GM18519 (cell line): Measurements from ENCODE around the gene NAMPT.
A peak's percentile ranks its signal among the peaks of the same experiment; 100 is the strongest.
"Not testable (repeated sequence)": the region's sequence is repeated elsewhere in the genome, so short reads cannot be mapped to it uniquely, and the experiment has no call there.

ENCODE experiments used
- ATAC-seq: cut with Tn5 transposase; IDR thresholded peaks from one replicate; pipeline ENCODE4 v1.9.1; 2021; ENCODE audit warnings: mild to moderate bottlenecking, moderate library complexity; ENCODE audit not compliant: unreplicated experiment, low FRiP score

NAMPT gene

DNA sequence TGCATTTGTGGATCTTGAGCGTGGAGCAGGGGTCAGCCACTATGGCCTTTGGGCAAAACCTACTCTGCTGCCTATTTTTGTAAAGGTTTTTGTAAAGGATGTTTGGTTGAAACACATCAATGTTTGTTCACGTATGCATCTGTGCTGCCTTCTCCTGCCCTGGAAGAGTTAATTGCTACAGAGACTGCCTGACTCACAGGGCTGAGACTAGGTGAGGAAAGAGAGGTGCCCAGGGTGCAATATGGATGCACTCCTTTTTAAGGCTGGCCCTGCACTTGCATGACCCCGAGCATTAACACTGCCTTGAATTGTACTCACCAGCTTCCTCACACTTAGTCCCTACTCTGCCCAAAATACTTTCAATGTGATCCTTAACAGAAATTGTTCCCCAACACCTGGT, 20.9 kb upstream of the NAMPT start:
- no peak for ATAC-seq

- ATAC-seq = no peak
These were observed 19.8 kb upstream of the NAMPT start for GRCh38 chr7:106304568-106304967.

DNA sequence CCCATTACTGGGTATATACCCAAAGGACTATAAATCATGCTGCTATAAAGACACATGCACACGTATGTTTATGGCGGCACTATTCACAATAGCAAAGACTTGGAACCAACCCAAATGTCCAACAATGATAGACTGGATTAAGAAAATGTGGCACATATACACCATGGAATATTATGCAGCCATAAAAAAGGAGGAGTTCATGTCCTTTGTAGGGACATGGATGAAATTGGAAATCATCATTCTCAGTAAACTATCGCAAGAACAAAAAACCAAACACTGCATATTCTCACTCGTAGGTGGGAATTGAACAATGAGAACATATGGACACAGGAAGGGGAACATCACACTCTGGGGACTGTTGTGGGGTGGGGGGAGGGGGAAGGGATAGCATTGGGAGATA, 13.8 kb upstream of the NAMPT start:
- not testable (repeated sequence) for ATAC-seq

GRCh38 chr7:106298155-106298554, 13.4 kb upstream of the NAMPT start:
- not testable (repeated sequence) for ATAC-seq

DNA sequence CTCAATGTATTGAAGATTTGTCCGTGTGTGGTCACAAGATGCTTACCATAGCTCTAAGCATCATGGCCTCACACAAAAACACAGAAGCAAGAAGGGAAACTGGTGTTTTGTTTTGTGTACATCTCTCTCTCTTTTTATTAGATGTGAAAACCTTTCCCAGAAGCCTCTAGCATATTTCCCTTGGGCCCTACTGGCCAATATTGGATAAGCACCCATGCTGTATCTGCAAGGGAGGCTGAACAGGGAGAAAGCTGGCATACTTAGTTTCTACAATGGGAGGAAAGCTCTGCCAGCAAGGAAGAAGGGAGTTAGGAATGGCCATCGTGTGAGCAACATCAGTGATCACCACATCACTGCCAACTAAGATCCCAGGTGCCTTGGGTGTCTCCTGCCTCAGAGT, 9.6 kb upstream of the NAMPT start:
- ATAC-seq = no peak

DNA sequence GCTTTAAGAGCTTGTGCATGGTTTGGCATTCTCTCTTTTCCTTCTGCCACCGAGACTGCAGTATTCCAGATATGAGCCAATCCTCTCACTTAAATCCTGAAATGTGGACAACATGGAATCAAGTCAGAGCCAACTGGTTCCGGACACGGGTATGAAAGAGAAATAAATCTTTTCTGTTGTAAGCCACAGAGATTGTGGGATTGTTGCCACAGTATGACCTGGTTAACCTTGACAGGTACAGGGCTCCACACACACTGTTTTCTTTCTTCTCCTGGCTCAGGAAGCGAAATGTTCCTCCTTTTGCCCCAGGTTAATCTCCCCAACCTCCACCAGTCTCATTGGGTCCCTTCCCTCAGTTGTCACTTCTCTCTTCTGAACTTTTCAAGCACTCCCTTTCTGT, 6.5 kb upstream of the NAMPT start:
- no peak for ATAC-seq

GRCh38 chr7:106290319-106290718, 5.5 kb upstream of the NAMPT start:
- no peak for ATAC-seq

DNA sequence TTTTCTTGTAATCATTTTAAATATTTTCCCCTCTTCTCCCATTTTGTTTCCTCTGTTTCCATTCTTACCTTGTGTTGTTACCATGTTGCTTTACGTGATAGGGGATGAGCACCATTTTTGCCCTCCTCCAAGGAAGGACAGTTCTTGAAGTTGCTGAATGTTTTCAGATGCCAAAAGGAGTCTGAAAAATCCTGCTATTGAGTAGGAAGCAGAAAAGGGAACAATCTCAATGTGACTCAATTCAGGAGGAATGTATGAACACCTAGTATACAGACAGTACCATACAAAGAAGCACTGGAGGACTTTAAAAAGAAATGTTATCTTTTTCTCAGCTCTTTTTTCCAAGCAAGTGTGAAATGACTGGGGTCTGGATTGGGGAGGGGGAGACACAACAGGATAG, 5.1 kb upstream of the NAMPT start:
- no peak for ATAC-seq

GRCh38 chr7:106288263-106288662, 3.5 kb upstream of the NAMPT start:
- no peak for ATAC-seq

DNA sequence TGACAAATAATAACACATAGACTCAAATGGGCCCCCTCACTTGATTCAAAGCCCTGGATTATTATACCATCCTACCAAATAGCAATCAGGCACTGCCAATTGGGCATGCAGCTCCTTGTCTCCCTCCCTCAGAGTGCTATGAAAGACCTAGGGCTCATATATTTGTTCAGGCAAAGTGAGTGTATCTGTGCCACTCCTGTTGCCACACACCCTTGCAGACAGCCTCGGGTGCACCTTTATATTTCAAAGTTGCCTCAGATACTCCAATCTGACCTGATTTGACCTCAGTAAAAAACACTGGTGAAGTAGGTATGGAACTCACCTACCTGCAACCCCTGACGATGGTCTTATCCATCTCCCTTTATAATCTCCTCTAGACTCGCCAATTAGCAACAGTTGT, 3.0 kb upstream of the NAMPT start:
- no peak for ATAC-seq

- peak; percentile 36 for ATAC-seq
These were observed 1.2 kb upstream of the NAMPT start for GRCh38 chr7:106285855-106286492.

DNA sequence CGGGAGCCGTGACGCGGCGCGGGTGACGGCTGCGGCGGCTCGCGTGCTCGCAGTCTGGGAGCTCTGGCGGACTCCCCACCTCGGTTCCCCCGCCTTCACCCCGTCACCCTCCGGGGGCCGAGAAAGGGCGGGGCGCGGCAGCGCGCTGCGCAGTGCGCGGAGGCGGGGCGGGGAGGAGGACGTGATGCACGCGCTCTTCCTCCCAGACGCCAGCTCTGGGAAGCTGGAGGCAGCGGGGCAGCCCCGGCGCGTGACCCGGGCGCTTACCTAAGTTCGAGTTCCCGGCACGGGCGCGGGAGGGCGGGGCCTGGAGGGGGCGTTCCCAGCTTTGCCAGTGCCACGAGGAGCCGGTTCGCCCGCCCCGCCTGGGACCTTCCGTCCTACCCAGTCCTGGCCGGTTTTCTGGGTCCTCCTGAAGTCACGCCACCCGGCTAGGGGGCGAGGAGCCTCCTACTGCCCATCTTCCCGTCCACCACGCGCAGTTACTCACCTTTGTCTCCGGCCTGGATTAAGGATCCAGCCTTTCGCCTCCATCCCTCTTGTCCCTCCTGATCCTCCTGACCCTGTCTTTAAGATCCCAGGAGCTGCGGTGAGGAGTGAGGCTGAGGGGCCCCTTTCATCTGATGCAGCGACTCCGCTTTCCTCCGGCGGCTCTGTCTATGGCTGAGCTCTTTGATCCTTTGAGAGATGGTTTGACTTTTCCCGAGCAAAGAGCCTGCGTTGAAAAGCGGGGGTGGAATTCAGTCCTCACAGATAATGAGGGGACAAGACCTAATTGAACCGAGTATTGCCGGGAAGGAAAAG, 470 bp upstream of the NAMPT start:
- peak; percentile 63 for ATAC-seq

- no peak for ATAC-seq
These were observed 711 bp downstream of the NAMPT start for GRCh38 chr7:106283831-106284713.

- ATAC-seq = no peak
These were observed 1.3 kb downstream of the NAMPT start for GRCh38 chr7:106283501-106283830.

DNA sequence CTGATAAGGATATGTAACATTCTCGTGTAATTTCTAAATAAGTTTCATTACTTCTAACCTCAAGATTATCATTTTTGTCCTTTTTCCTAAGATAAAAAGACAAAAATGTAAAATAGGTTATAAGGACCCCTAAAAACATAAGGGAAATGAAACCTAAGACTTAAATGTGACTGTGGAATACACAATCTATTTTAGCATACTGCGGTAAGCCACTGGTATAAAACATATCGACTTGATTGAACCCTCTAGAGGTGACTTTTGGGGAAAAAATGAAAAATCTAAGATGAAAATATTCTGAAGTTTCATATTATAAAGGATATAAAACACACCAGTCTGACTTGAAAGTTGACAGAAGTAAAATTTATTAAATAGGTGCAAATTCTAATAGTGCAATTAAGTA, 1.9 kb downstream of the NAMPT start:
- ATAC-seq = no peak

- no peak for ATAC-seq
These were observed 2.4 kb downstream of the NAMPT start for GRCh38 chr7:106282390-106282789.

DNA sequence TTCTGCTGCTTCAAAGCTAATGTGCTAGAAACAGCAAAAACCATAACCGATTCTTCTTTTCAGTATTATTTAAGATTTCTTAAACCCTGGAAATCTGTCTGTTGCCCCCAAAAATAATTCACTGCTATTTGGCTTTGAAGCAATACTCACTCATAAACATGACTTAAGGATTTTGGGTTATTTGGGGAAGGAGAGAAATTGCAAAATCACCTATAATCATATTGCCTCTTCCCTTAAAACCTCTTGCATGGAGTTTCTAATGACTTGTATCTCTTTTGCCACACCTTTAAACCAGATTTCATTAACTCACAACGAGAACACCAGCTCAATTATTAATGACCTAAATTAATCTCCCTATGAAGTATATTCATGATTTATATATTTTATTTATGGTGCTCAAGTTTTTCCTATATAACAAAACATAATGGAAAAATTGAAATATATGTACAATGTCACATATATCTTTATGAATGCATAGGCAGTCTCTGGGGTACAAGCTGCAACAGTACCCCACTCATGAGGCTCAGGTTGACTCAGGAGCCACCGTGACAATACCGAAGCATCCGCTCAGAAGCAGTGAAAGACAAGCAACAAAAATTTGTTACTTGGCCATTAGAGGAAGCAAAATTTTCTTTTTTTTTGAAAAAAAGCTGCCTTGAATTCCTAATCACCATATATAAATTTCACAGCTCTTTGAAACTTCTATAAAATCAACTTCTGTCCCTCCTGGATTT, 3.0 kb downstream of the NAMPT start:
- no peak for ATAC-seq

DNA sequence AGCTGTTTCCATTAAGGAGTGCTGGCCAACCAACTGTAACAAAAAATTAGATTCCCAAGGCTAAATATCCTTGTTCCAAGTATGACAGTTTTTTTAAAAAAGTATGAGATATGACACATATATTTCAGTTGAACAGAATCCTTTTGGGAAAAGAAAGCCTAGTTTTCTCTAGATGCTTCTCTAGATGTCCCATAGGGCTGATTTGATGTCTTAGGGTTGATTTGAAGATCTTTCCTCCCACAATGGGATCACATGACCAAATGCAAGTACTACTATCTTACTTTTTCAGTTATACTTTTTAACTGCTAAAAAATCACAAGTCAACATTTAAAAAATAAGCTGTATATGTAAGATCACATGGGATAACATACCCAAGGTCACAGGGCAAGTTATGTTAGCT, 3.7 kb downstream of the NAMPT start:
- no peak for ATAC-seq

DNA sequence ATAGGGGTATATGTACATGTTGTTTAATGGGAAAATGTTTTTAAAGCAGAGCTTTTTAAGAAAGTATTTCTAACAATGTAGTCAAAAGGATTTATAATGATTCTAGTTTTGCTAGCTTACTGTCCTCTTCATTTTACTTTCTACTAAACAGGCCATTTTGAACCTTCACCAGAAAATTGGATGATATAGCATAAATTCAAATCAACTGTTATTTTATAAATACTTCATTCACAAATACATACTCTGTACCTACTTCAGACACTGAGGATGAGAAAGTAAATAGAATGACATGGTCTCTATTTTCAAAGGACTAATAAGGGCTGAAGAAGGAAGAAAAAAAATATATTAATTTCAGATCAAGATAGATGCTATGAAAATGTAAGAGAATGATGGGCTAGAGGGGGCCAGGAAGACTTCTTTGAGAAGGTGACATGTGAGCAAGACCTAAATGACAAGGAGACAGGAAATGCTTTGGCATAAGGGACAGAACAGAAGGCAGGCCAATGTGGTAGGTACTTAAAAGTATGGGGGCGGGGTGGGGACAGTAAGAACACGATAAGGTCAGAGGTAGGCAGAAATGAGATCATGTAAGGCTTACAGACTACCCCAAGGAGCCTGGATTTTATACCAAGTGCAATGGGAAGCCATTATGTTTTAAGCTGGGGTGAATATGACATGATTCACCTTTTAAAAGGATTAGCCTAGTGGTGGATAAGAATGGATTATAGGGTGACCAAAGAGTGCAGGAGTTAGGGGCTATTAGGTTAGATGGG, 5.2 kb downstream of the NAMPT start:
- ATAC-seq = no peak

DNA sequence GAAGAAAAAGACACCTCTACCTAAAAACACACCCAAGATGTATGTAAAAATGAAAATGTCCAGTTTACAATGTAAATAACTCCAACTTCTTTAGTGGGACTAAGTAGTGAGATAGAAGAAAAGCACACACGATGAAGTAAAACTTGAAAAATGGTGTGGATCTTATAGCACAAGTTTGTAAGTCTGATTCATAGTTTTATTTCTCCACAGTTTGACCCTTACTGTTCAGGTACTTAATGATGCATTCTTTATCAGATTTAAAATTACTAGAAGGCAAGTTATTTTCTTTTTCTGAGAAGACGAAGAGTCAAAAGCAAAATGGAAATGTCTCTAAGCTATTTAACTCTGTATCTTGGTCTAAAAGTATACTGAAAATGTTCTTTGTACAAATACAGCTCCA, 6.1 kb downstream of the NAMPT start:
- ATAC-seq = no peak
